Erythroblast (primary cell): ENCODE measurements around the gene LHX1.

Source experiments
- GATA1 ChIP-seq: IDR thresholded peaks from 2 replicates; pipeline ENCODE4 v1.6.1; 2011; ENCODE audit warnings: low read depth, mild to moderate bottlenecking, control low read depth, low read length, moderate library complexity
- POLR2A ChIP-seq: IDR thresholded peaks from 2 replicates; pipeline ENCODE4 v1.6.1; 2011; ENCODE audit warnings: mild to moderate bottlenecking, low read length

- TF ChIP-seq POLR2A (no peak), GATA1 (no peak)
Observed at GRCh38 chr17:36937959-36938565, 787 bp downstream of the LHX1 start.
